Transverse colon (tissue), 4 donors: ENCODE results near the gene DCPS.
"Not testable (repeated sequence)": the region's sequence is repeated elsewhere in the genome, so short reads cannot be mapped to it uniquely, and the experiment has no call there.

Source experiments
- POLR2A ChIP-seq: fragments of 450-650 bp; IDR thresholded peaks from one replicate; pipeline ENCODE4 v1.6.1; 2016; ENCODE audit warnings: antibody characterized with exemption, mild to moderate bottlenecking, moderate library complexity
- POLR2AphosphoS5 ChIP-seq, 3 donors: sonication (generic); formaldehyde crosslinking; IDR thresholded peaks; one replicate each; pipeline ENCODE4 v1.6.1; 2016; ENCODE audit warnings: antibody characterized with exemption in 3 of 3
- TF ChIP-seq, protein P1 (sequence below), 5 experiments: fragments of 200-600 bp in 3 of 5; fragments of 450-650 bp in 2 of 5; sonication (generic) in 3 of 5; IDR thresholded peaks; 1 replicate in 2 of 5; 2 replicates in 3 of 5; pipeline ENCODE4 v1.5.1; 2016 to 2017; ENCODE audit warnings: antibody characterized with exemption in 5 of 5, inconsistent platforms in 3 of 5, mild to moderate bottlenecking in 2 of 5, moderate library complexity in 1 of 5

GRCh38 chr11:126365508-126365907, 61.6 kb downstream of the DCPS start:
- not testable (repeated sequence) for TF ChIP-seq POLR2AphosphoS5 (IDR thresholded peaks at IDR 0.05); POLR2A
- TF ChIP-seq, protein P1, sequence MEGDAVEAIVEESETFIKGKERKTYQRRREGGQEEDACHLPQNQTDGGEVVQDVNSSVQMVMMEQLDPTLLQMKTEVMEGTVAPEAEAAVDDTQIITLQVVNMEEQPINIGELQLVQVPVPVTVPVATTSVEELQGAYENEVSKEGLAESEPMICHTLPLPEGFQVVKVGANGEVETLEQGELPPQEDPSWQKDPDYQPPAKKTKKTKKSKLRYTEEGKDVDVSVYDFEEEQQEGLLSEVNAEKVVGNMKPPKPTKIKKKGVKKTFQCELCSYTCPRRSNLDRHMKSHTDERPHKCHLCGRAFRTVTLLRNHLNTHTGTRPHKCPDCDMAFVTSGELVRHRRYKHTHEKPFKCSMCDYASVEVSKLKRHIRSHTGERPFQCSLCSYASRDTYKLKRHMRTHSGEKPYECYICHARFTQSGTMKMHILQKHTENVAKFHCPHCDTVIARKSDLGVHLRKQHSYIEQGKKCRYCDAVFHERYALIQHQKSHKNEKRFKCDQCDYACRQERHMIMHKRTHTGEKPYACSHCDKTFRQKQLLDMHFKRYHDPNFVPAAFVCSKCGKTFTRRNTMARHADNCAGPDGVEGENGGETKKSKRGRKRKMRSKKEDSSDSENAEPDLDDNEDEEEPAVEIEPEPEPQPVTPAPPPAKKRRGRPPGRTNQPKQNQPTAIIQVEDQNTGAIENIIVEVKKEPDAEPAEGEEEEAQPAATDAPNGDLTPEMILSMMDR (IDR thresholded peaks at IDR 0.05) = not testable (repeated sequence)
